GM18873 (cell line): Measurements from ENCODE around the gene PLA2G4E.

ENCODE experiments used
- ATAC-seq: cut with Tn5 transposase; IDR thresholded peaks from one replicate; pipeline ENCODE4 v1.9.1; 2021; ENCODE audit warnings: mild to moderate bottlenecking, moderate library complexity, moderate number of reproducible peaks; ENCODE audit not compliant: unreplicated experiment, low FRiP score

PLA2G4E gene

DNA sequence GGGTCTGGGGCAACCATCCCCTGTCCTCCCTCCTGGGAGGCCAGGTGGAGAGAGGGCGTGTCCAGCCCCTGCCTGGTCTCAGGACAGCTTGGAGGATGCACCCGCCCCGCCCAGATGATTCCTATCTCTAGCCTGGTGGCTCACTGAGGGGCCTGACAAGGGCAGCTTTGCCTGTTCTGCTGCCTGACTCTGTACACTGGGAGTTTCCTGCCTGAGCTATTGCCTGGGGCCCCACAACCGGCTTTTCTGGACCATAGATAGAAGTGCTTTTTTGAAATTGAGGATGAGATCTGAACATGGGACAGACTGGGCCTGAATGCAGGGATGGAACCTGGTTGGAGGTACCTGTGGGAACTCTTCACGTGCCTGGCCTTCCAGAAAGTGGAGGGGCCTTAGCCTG, 751 bp upstream of the PLA2G4E start:
- ATAC-seq: no peak

DNA sequence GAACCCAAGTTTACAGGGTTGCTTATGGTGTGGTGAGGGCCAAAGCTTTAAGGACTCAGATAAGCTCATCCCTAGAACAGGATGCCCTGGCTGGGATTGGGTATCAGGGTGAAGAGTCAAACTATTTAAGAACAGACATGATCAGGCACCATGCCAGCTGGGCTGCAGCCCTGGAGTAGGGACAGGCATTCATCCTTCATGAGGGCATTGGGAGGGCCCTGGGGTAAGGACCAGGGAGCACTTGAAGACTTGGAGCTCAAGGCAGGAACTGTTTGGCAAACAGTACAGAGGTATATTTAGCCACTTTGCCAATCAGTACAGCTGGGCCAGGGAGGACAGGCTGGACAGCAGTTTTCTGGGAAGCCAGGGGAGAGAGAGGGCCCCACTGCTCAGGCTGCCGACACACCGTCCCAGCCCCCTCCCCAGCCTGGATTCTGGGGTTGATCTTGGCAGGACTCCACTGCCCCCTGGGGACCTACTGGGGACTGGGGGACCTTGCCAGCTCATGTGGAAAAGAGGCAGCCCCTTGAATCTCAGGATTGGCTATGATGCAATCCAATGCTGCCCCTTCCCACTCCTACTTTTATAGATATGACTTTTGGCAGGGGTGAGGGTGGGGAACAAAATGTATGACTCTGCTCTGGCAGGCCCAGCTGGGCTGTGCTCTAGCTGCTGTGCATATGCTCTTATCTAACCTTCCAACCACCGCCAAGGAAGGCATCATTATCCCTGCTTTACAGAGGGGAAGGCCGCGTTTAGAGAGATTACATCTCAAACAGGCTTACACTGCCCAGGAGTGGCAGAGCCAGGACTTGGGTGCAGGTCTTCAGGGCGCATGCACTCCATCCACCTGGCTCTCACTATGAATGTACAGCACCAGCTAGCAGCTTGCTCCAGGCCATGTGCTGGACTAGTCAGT, 2.3 kb downstream of the PLA2G4E start:
- ATAC-seq: no peak

DNA sequence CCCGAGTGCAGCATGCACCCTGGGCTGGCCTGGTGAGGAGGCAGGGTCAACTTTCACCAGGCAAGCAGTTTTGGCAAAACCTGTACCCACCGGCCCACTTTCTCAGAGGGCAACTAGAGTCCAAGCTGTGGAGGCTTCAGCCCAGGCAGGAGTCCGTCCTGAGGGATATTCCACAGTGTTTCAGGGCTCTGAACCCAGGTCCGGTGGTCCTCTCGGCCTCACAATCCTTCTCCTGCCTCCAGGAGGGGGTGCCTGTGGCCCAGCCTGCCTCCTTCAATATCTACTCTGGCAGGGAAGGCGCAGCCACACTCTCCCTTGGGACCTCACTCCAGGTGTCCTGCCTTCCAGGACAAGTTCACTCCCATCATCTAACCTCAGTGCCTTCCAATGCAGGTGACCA, 3.9 kb downstream of the PLA2G4E start:
- no peak for ATAC-seq

DNA sequence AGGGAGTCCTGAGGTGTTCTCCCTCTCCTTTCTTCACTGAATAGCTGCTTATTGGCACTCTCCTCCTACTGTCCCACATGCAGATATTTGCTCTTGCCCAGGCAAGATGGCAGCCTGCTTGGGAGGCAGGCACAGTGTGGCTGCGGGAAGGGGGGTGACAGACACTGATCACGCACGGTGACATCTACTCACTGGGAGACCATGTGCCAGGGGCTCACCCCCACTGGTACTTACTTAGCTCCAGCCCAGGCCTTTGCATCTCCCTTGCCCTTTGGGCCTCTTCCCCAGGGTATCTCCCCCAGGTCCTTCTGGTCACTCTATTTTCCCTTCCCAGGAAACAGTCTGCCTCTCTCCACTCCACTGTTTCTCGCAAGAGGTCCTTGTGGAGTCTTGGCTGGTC, 6.4 kb downstream of the PLA2G4E start:
- no peak for ATAC-seq

DNA sequence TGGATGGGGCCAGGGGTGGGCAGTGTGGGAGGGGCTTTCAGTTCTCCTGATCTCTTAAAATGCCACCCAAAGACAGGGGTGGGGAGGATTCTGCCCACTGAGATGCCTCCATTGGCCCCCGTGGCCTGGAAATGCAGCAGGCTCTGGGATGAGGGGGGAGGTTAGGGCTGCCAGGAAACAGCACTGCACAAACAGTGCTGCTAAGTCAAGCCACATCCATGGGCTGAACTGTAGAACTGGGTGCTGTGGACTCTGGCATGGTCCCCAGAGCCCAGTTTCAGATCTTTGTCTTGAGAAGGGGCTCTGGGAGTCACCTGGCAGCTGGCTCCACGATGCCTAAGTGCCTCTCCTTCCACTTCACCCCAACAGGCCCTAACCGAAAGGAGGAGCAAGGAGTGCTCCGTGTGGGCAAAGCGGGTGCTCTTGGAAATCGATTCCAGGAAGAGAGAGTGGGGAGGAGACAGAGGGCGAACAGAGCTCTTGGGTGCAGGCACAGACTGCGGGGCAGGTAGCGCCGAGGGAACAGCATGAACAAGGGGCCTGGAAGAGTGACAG, 7.8 kb downstream of the PLA2G4E start:
- no peak for ATAC-seq

DNA sequence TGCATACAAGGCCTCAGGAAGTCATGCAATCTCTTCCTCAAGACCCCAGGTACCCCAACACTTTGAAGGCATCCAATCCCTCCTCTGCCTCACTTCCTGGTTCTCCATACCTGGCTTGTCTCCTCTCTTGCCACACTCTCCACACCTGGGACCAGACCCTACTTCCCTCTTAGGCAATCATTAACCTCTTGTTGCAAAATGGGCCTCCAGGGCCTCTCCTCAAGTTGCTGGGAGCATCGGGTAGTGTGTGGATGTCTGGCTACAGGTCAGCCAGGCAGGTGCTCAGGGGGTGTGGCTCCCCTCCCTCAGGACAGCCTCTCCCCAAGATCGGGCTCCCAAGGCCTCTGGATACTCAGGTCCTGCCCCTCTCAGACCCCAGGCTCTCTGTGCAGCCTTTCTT, 8.6 kb downstream of the PLA2G4E start:
- no peak for ATAC-seq

DNA sequence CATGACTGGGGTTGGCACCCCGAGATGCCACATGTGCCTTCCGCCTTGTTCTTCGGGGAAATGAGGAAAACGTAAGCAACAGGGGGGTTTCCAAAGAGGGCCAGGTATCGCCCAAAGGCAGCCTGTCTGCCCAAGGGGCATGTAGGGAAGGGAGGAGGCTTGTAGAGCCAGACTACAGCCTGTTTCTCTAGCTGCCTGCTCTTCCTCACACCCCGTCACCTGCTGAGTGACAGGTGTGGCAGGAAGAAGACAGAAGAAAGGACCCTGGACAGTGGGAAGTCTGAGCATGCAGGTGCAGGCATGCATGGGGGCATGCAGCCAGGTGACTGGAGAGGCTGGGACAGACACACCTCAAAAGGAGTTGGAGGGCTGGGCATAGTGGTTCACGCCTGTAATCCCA, 9.8 kb downstream of the PLA2G4E start:
- no peak for ATAC-seq

DNA sequence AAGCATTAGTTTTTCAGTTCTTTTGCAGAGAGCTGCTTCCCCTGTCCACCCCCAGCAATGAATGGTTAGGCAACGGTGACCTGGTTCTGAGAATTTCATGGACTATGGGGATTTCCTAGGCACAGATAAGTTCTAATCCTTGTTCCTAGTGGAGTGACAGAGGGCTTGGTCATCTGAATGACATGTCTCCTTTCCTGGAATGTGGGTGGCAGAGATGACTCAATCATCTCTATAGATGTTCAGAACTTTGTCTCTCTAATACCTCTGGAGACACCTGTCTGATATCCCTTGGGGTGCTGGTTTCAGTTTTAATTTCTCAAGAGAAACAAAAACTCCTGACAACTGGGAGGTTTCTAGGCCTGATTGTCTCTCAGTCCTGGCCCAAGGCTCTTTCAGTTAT, 10.4 kb downstream of the PLA2G4E start:
- ATAC-seq: peak; percentile 64

DNA sequence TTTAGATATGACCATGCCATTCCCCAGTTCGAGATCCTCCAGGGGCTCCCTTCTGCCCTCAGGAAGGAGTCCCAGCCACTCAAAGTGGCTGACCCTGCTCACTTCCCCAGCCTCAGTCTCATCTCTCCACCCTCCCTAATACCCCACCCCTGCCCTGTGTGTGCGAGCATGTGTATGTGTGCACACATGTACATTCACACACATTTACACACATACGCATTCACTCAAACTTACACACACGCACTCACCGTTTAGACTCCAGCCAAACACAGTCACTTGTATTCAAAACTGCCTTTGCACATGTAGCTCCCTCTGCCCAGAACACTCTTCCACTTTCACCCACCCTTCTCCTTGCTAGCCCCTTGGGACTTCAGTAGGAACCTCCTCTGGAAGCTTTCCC, 11.4 kb downstream of the PLA2G4E start:
- ATAC-seq: no peak

DNA sequence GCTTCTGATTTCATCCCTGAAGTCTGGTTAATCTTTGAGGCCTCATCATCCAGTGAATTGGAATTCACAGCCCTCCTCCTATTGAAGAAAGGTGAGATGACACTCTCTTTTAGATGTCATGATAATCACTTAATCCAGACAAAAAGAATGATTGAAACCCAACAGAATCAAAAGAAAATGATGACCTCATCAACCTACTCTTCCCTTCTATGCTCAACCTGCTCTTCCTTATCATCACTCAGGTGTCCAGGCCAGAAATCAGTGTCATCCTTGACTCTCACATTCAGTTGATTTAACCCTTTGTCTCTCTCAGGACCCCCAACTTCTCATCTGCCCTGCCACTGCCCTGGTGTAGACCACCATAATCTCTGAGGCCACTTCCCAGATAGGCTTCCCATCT, 11.8 kb downstream of the PLA2G4E start:
- no peak for ATAC-seq

DNA sequence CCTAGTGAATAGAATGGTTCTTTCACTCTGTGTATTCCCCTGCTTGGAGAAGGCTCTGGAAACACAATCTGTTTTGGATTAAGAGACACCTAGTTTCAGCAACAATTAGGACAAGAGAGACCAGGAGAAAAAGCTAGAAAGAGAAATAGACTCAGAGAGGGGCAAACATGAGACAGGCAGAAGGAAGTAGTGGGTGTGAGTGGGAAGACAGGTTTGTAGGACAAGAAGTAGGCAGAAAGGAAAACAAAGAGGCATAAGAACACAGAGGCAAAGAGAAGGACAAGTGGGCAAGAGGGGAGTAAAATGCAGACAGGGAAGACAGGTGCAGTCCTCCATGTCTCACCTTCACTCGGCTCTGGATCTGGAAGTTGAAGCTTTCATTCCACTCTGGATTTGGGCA, 13.5 kb downstream of the PLA2G4E start:
- no peak for ATAC-seq

DNA sequence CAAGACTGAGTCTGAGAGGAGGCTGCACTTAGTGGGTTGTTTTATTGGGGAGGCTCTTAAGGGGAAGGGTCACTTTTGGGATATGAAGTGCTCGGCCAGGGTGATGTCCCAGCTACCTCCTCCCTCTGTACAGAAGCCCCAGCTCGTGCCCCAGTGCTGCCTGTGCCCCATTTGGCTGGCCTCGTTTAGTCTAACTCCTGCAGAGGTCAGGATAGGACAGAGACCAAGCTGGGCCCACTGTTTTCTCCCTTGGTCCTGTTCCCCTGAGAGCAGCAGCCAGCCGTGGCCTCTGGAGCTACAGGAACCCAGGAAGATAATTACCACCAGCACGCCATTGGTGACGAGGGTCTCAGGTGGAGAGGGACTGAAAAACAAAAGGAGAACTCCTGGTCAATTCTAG, 18.5 kb downstream of the PLA2G4E start:
- no peak for ATAC-seq

DNA sequence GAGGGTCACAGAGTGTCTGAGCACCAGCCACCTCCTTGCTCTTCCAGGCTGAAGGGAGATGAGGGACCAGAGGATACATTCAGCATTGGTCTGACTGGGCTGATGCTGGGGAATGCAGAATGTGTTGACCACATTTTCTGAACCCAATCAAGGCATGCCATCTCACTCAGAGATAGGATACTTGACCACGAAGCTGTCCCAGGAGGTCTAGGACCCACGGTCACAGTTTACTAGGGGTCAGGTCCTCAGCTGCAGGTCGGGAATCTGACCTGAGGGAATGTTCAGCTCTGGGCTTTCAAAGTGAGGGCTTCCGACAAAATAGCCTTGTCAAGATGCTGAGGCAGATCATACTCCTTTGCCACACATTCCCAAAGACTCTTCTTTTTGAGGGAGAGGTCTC, 19.6 kb downstream of the PLA2G4E start:
- ATAC-seq: no peak

DNA sequence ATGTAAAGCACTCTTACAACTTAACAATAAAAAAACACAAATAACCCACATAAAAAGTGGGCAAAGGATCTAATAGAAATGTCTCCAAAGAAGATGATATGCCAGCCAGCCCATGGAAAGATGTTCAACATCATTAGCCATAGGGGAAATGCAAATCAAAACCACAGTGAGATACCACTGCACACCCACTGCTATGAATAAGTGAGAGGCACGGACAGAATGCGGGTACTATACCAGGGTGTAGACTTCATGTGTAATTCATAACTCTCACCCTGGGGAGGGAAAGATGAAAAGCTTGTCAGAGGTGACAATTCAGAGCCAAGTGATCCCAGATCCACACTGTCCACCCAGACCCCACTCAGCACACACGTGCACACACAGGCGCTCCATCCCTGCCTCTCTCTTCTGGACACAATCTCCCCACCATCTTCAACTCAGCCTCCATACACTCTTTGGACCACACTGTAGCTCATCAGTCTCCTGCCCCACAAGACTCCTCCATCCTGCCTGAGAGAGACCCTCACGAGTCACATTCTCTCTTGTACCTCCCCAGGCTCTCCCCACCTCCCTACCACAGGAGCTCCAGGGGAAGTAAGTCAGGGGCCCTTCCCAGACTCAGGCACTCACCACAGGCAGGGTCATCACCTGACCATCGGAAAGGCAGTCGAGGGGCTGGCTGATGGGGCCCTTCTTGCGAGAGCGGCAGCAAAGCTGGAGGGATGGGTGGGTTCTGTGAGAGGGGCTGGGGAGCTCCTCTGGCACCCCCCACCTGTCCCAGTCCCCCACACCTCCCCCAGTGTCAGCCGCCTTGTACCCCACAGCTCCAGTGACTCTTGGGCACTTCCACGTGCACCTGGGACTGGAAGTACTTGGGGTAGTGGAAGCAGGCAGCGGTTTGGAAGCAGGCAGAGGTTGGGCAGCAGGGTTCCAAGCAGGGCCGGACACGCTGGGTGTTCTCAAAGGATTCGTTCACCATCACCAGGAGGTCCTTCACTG, 21.3 kb downstream of the PLA2G4E start:
- no peak for ATAC-seq

DNA sequence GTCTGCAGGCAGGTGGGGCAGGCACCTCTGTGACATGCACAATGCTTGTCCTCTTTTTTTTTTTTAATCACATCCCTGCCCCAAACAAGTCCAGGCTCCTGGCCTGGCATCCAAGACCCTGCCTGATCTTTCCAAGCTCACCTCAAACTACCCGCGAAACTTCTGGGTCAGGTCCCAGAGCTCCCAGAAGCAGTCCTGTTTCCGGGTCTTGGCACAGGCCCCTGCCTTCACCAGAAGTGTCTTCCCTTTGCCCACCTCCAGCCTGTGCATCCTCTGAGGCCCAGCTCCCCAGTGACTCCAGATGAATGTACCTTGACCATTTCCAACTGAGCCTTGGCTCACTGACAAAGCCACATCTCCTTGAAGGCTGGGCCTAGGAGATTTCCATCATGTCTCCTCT, 23.0 kb downstream of the PLA2G4E start:
- no peak for ATAC-seq

DNA sequence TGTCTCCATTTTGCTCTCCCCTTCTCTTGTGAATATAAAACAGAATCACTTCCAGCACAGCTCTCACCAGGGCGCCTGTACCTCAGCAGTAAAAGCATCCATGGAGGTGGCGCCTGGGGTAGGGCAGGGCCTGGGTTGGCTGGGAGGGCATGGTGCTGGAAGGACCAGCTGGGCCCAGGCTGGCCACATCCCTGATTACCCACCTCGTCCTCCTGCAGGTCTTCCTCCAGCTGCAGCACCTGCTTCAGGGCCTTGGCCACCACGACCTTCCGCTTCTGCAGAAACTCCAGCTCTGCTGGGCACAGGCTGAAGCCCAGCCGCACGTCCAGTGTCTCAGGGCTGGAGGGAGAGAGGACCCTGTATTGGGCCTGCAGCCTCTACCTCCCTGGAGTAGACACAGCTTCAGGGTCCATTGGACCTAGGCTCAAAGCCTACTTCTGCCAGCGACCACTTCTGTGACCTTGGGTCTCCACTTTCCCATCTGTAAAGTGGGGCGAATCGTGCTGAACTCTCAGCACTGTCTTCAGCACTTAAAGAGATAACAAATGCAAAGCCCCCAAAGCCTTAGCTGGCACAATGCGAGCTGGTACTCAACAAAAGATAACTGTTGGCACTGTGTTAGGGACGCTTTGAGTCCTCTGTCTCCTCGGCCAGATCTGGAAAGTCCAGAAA, 23.8 kb downstream of the PLA2G4E start:
- ATAC-seq: no peak

DNA sequence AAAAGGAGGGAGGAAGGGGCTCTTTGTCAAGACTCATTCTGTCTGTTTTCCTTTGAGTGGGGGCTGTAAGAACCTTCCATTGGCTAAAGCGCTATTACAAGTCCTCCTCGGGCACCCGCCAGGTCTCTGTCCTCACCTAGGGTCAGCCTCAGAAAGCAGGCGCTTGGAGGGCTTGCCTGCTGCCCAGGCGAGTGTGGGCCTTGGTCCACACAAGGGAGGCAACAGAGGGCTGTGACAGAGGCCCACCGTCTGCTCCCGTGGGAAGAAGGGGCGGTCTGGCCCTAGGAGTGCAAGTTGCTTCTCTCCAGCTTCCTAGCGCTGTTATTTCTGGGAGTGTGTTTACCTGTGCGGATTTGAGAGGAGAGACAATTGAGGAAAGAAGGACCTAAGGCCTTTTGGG, 24.5 kb downstream of the PLA2G4E start:
- ATAC-seq: no peak

DNA sequence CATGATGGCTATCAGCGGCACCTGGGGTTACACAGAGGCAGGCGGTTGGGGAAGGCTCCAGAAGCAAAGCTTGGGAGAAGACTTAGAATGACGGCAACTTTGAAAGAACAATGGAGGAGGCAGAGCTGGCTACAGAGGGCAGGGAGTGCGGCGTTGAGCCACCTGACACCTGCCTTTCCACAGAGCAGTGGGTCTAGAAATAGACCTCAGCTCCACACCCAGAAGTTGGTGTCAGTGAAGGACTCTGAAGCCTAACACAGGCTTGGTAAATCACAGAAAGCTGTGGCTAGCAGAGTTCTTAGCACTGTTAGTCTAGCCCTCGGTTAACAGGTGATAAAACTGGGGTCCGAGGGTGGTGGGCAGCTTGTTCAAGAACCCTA, 25.4 kb downstream of the PLA2G4E start:
- ATAC-seq: no peak

DNA sequence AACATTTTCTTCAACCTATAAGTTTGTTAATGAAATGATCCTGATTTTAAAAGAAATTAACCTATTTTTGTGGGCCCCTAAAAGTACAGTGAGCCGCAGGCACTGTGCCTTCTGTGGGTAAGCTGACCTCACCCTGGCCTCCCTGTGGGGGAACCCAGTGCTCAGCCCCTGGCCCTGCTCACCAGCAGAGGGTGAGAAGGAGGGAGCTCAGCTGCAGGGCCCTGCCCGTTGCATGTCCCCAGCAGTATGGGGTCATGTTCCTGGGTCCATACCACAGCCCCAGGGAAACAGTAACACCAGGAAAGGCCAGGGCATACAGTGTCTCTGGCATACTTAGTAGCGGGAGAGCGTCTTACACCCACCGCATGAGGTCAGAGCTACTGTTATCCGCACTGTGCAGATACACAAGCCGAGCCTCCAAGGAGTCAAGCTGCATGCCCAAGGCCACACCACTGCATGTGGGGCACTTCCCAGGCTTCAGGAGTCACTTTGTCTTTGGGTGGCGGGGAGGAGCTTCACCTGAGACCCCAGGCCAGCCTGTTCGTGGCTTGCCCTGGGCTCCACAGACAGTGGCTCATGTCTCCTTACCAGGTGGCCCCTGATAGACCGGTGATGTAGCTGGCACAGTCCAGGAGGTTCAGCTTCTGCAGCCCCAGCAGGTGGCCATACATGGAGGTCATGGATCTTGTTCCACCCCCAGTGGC, 25.9 kb downstream of the PLA2G4E start:
- no peak for ATAC-seq

DNA sequence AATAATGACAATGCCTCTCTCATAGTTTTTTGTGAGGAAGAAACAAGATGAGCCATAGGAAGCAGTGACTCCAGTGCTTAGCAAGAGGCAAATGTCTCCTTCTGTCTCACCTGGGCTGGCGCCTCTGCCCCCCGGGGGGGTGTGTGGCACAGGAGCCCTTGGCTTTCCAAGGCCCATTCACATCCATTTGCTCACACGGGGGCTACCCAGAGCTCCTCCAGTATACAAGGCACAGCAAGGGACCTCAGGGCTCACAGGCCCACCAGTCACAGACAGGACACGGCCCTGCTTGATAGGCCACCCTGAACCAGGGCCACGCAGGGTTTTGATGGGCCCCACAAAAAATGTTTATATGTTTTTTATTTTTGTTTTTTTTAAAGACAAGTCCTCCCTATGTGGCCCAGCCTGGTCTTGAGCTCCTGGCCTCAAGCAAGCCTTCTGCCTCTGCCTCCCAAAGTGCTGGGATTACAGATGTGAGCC, 26.6 kb downstream of the PLA2G4E start:
- ATAC-seq: no peak
